Upper lobe of left lung (tissue), 6 donors: ENCODE measurements around the gene TEX30. TPM values are rescaled to one million over a fixed set of nuclear protein-coding genes. Genes with fewer than 3 reads are reported as not detected.
A peak's percentile ranks its signal among the peaks of the same experiment; 100 is the strongest.
"Not testable (repeated sequence)": the region's sequence is repeated elsewhere in the genome, so short reads cannot be mapped to it uniquely, and the experiment has no call there.

Experiments
- ATAC-seq, 2 donors: fragments of 200-7000 bp; cut with Tn5 transposase; one replicate each; pipeline ENCODE4 v1.9.1; 2022; ENCODE audit warnings: mild to moderate bottlenecking in 2 of 2, moderate library complexity in 2 of 2; ENCODE audit not compliant: low FRiP score in 2 of 2
- DNase-seq, 2 donors: peaks; one replicate each; pipeline ENCODE4 v3.0.0-alpha.2; 2019 to 2020
- H3K27ac ChIP-seq, 4 donors: fragments of 200-600 bp; sonication (generic); one replicate each; pipeline ENCODE4 v1.5.1; 2016 to 2019
- H3K27me3 ChIP-seq, 4 donors: fragments of 200-600 bp; sonication (generic); one replicate each; pipeline ENCODE4 v1.5.1; 2017 to 2019
- H3K36me3 ChIP-seq, 4 donors: fragments of 200-600 bp; sonication (generic); one replicate each; pipeline ENCODE4 v1.5.1; 2016 to 2019
- H3K4me1 ChIP-seq, 4 donors: fragments of 200-600 bp; sonication (generic); one replicate each; pipeline ENCODE4 v1.5.1; 2018 to 2019
- H3K4me3 ChIP-seq, 4 donors: fragments of 200-600 bp; sonication (generic); one replicate each; pipeline ENCODE4 v1.5.1; 2017 to 2019; ENCODE audit warnings: mild to moderate bottlenecking in 2 of 4, moderate library complexity in 1 of 4
- H3K9me3 ChIP-seq, 4 donors: fragments of 200-600 bp; sonication (generic); one replicate each; pipeline ENCODE4 v1.5.1; 2018 to 2019
- EP300 ChIP-seq, 4 donors: sonication (generic); formaldehyde crosslinking; IDR thresholded peaks; one replicate each; pipeline ENCODE4 v1.5.1; 2017; ENCODE audit warnings: antibody characterized with exemption in 4 of 4, control low read depth in 2 of 4
- POLR2A ChIP-seq, 4 donors: fragments of 450-650 bp; IDR thresholded peaks; one replicate each; pipeline ENCODE4 v1.5.1; 2016 to 2017; ENCODE audit warnings: antibody characterized with exemption in 4 of 4, mild to moderate bottlenecking in 2 of 4
- POLR2AphosphoS5 ChIP-seq, 2 donors: sonication (generic); formaldehyde crosslinking; IDR thresholded peaks; one replicate each; pipeline ENCODE4 v1.5.1; 2017; ENCODE audit warnings: antibody characterized with exemption in 2 of 2
- WGBS, 2 donors: methylation state at CpG; one replicate each; pipeline ENCODE4 v1.1.5; 2017 to 2018; 5-methylcytosine and 5-hydroxymethylcytosine counted together
- total RNA-seq, 6 donors: library from RNA; depleted of rRNA in 4 of 6; stranded (reverse); fragments of >200 nt in 4 of 6; gene quantifications; one replicate each; pipeline versions ENCODE4 v1.1.0 to v1.2.1, GENCODE V29; 2016 to 2021
- TF ChIP-seq, protein P1 (sequence below), 6 experiments: fragments of 450-650 bp in 4 of 6; fragments of 200-600 bp in 2 of 6; sonication (generic) in 2 of 6; IDR thresholded peaks; one replicate each; pipeline ENCODE4 v1.5.1; 2016 to 2019; ENCODE audit warnings: antibody characterized with exemption in 6 of 6
- donor health status: DM: no; HTN: no; CAD: no; lungs with moderate emphysema.
- donor health status: DM: no; HTN: yes; CAD: no; lungs with severe emphysema.

TEX30 gene
- total RNA-seq, 6 donors from 2014 or later = 1.00 to 7.8 (median 6.2) TPM

GRCh38 chr13:102781591-102781990 lies 8.0 kb upstream of the TEX30 start:
- Histone ChIP-seq H3K36me3 (peaks cover 0 to 6% (median 0%) of the 10 kb centered on the region in 4 donors), H3K27ac (no peak overlapping the region), H3K4me3 (no peak overlapping the region), H3K9me3 (no peaks in the 10 kb centered on the region), H3K27me3 (no peaks in the 10 kb centered on the region), H3K4me1 (no peaks in the 10 kb centered on the region)
- DNase-seq = no peak
- WGBS, 2 donors = 100% methylated on average over 1 of the region's 1 CpG; no CpG with 5 or more reads in 1 of the 2 donors
- TF ChIP-seq EP300 (IDR thresholded peaks at IDR 0.05) (no peak), POLR2AphosphoS5 (IDR thresholded peaks at IDR 0.05) (no peak), POLR2A (IDR thresholded peaks at IDR 0.05) (no peak)
- TF ChIP-seq, protein P1, sequence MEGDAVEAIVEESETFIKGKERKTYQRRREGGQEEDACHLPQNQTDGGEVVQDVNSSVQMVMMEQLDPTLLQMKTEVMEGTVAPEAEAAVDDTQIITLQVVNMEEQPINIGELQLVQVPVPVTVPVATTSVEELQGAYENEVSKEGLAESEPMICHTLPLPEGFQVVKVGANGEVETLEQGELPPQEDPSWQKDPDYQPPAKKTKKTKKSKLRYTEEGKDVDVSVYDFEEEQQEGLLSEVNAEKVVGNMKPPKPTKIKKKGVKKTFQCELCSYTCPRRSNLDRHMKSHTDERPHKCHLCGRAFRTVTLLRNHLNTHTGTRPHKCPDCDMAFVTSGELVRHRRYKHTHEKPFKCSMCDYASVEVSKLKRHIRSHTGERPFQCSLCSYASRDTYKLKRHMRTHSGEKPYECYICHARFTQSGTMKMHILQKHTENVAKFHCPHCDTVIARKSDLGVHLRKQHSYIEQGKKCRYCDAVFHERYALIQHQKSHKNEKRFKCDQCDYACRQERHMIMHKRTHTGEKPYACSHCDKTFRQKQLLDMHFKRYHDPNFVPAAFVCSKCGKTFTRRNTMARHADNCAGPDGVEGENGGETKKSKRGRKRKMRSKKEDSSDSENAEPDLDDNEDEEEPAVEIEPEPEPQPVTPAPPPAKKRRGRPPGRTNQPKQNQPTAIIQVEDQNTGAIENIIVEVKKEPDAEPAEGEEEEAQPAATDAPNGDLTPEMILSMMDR (IDR thresholded peaks at IDR 0.05) = no peak
- no peak for ATAC-seq

- H3K4me1 ChIP-seq, H3K4me3 ChIP-seq, H3K27me3 ChIP-seq, H3K27ac ChIP-seq, DNase-seq, H3K36me3 ChIP-seq, ATAC-seq, H3K9me3 ChIP-seq: not testable (repeated sequence)
- WGBS, 2 donors = 92 to 95% methylated on average over 4 of the region's 4 CpGs
Observed at GRCh38 chr13:102780656-102781055, 7.1 kb upstream of the TEX30 start.

- Histone ChIP-seq H3K9me3 (no peaks in the 10 kb centered on the region), H3K36me3 (peaks cover 0 to 1% (median 0%) of the 10 kb centered on the region in 4 donors), H3K27ac (peak overlapping the region in 1 of 4 donors; percentile 3), H3K4me3 (no peak overlapping the region), H3K4me1 (no peaks in the 10 kb centered on the region), H3K27me3 (no peaks in the 10 kb centered on the region)
- TF ChIP-seq EP300 (IDR thresholded peaks at IDR 0.05) (no peak), POLR2AphosphoS5 (IDR thresholded peaks at IDR 0.05) (no peak), POLR2A (IDR thresholded peaks at IDR 0.05) (no peak)
- TF ChIP-seq, protein P1 (IDR thresholded peaks at IDR 0.05) = no peak
- DNase-seq (no peak), ATAC-seq (no peak)
- WGBS, 2 donors = 60% methylated on average over 5 of the region's 5 CpGs
Observed at GRCh38 chr13:102779436-102780159, 6.0 kb upstream of the TEX30 start.

GRCh38 chr13:102777736-102778135 lies 4.2 kb upstream of the TEX30 start:
- no peak overlapping the region for H3K27ac ChIP-seq
- WGBS, 2 donors = 84 to 92% methylated on average over 3 of the region's 3 CpGs
- no peak overlapping the region for H3K4me3 ChIP-seq
- ATAC-seq (no peak), DNase-seq (no peak)
- H3K9me3 ChIP-seq = no peaks in the 10 kb centered on the region
- H3K36me3 ChIP-seq = no peaks in the 10 kb centered on the region
- H3K4me1 ChIP-seq = peaks cover under 1 to 9% (median 7%) of the 10 kb centered on the region in 4 donors
- no peaks in the 10 kb centered on the region for H3K27me3 ChIP-seq
- TF ChIP-seq, protein P1 (IDR thresholded peaks at IDR 0.05) = no peak
- no peak for TF ChIP-seq POLR2A (IDR thresholded peaks at IDR 0.05)
- TF ChIP-seq EP300 (IDR thresholded peaks at IDR 0.05) = no peak
- TF ChIP-seq POLR2AphosphoS5 (IDR thresholded peaks at IDR 0.05) = no peak

GRCh38 chr13:102776271-102776670 lies 2.7 kb upstream of the TEX30 start:
- ATAC-seq = no peak
- 82 to 87% methylated on average over 2 of the region's 2 CpGs for WGBS, 2 donors
- H3K27ac ChIP-seq = no peak overlapping the region
- no peaks in the 10 kb centered on the region for H3K36me3 ChIP-seq
- no peak for DNase-seq
- H3K27me3 ChIP-seq = no peaks in the 10 kb centered on the region
- peaks cover 6 to 16% (median 13%) of the 10 kb centered on the region in 4 donors for H3K4me1 ChIP-seq
- H3K9me3 ChIP-seq = no peaks in the 10 kb centered on the region
- TF ChIP-seq, protein P1 (IDR thresholded peaks at IDR 0.05) = no peak
- TF ChIP-seq EP300 (IDR thresholded peaks at IDR 0.05) (no peak), POLR2A (IDR thresholded peaks at IDR 0.05) (no peak), POLR2AphosphoS5 (IDR thresholded peaks at IDR 0.05) (no peak)
- no peak overlapping the region for H3K4me3 ChIP-seq
